A549 (cell line): ENCODE measurements around the gene AGFG1. TPM values are rescaled to one million over a fixed set of nuclear protein-coding genes. Genes with fewer than 3 reads are reported as not detected.

Experiments used
- ATAC-seq, 2 experiments: fragments of 200-7000 bp in 1 of 2; fragments of >200 bp in 1 of 2; cut with Nextera tagmentation in 1 of 2; cut with Tn5 transposase in 1 of 2; 3 replicates each; pipeline versions ENCODE4 v1.8.0 to v1.9.1; 2018 to 2020; ENCODE audit warnings: mild to moderate bottlenecking in 1 of 2, moderate library complexity in 1 of 2
- CTCF ChIA-PET: fragments of 300-600 bp; sonication (Branson Sonifier 250); formaldehyde crosslinking; extraction: SDS; loops from one replicate; lab custom pipeline; 2021; ENCODE audit warnings: antibody characterized with exemption, inconsistent platforms; lab: Yijun Ruan, JAX
- POLR2A ChIA-PET: fragments of 350-600 bp; formaldehyde crosslinking; extraction: SDS; loops from one replicate; lab custom pipeline; 2021; ENCODE audit warnings: antibody characterized with exemption, inconsistent platforms; lab: Yijun Ruan, JAX
- DNase-seq, 2 experiments: peaks; one replicate each; pipeline versions ENCODE4 v3.0.0 to v3.0.0-alpha.2; 2011 to 2016; ENCODE audit warnings: low read depth in 1 of 2, low spot score in 1 of 2
- FAIRE-seq: peaks from 2 replicates; lab custom pipeline; 2011; peaks lifted over from hg19 to GRCh38; lab: Jason Lieb, UNC
- H3K27ac ChIP-seq, 2 experiments: fragments of >200 bp; sonication (Bioruptor Twin); formaldehyde crosslinking; 3 replicates each; pipeline ENCODE4 v1.5.1; 2016 to 2017
- H3K4me1 ChIP-seq: fragments of >200 bp; sonication (Bioruptor Twin); formaldehyde crosslinking; 3 replicates; pipeline ENCODE4 v1.6.1; 2016
- H3K4me2 ChIP-seq: fragments of >200 bp; sonication (Bioruptor Twin); formaldehyde crosslinking; 3 replicates; pipeline ENCODE4 v1.6.1; 2016
- H3K4me3 ChIP-seq: fragments of >200 bp; sonication (Bioruptor Twin); formaldehyde crosslinking; 3 replicates; pipeline ENCODE4 v1.5.1; 2016
- H3K9me3 ChIP-seq: fragments of >200 bp; sonication (Bioruptor Twin); formaldehyde crosslinking; 3 replicates; pipeline ENCODE4 v1.6.1; 2016
- ATOH8 ChIP-seq: fragments of 250-450 bp; sonication (Bioruptor Pico); IDR thresholded peaks from 2 replicates; pipeline ENCODE4 v1.5.0; 2020; ENCODE audit warnings: low read depth, mild to moderate bottlenecking, moderate library complexity
- BHLHE40 ChIP-seq: IDR thresholded peaks from 2 replicates; pipeline ENCODE4 v1.6.1; 2012; ENCODE audit warnings: low read depth, low read length, inconsistent platforms
- CEBPB ChIP-seq, 2 experiments: fragments of >200 bp in 1 of 2; sonication (Bioruptor Twin) in 1 of 2; formaldehyde crosslinking in 1 of 2; IDR thresholded peaks; 2 replicates each; pipeline ENCODE4 v1.6.1; 2012 to 2016
- CHD2 ChIP-seq: fragments of 150-350 bp; IDR thresholded peaks from 2 replicates; pipeline ENCODE4 v1.6.1; 2014; ENCODE audit warnings: low read length; ENCODE audit not compliant: partially characterized antibody
- EHF ChIP-seq: fragments of 250-450 bp; sonication (Bioruptor Pico); IDR thresholded peaks from 2 replicates; pipeline ENCODE4 v1.5.0; 2020; ENCODE audit warnings: mild to moderate bottlenecking
- ESRRA ChIP-seq: fragments of 150-350 bp; IDR thresholded peaks from 2 replicates; pipeline ENCODE4 v1.6.1; 2014; ENCODE audit warnings: mild to moderate bottlenecking, low read length, borderline replicate concordance
- HMGXB4 ChIP-seq: fragments of 250-450 bp; sonication (Bioruptor Pico); IDR thresholded peaks from 2 replicates; pipeline ENCODE4 v1.5.0; 2021; ENCODE audit warnings: mild to moderate bottlenecking, moderate library complexity, borderline replicate concordance
- HOXA7 ChIP-seq: fragments of 250-450 bp; sonication (Bioruptor Pico); IDR thresholded peaks from 2 replicates; pipeline ENCODE4 v1.5.0; 2020; ENCODE audit warnings: mild to moderate bottlenecking, moderate library complexity
- HOXB5 ChIP-seq: fragments of 250-450 bp; sonication (Bioruptor Pico); IDR thresholded peaks from 2 replicates; pipeline ENCODE4 v1.5.0; 2020; ENCODE audit warnings: mild to moderate bottlenecking, moderate library complexity
- JUN ChIP-seq, 2 experiments: fragments of >200 bp; sonication (Bioruptor Twin); formaldehyde crosslinking; IDR thresholded peaks; 2 replicates in 1 of 2; 3 replicates in 1 of 2; pipeline ENCODE4 v1.6.1; 2016 to 2017
- KDM1A ChIP-seq: fragments of 200-600 bp; sonication (generic); IDR thresholded peaks from 2 replicates; pipeline ENCODE4 v1.6.1; 2016; ENCODE audit warnings: low read depth, mild to moderate bottlenecking
- KDM5A ChIP-seq: fragments of 200-600 bp; sonication (generic); IDR thresholded peaks from 2 replicates; pipeline ENCODE4 v1.6.1; 2016; ENCODE audit warnings: antibody characterized with exemption, mild to moderate bottlenecking
- MAZ ChIP-seq: fragments of 150-350 bp; IDR thresholded peaks from 2 replicates; pipeline ENCODE4 v1.6.1; 2014; ENCODE audit warnings: antibody characterized with exemption, low read depth, low read length, borderline replicate concordance
- NPAS2 ChIP-seq: fragments of 250-450 bp; sonication (Bioruptor Pico); IDR thresholded peaks from 2 replicates; pipeline ENCODE4 v1.8.0; 2022; ENCODE audit warnings: mild to moderate bottlenecking, moderate library complexity, borderline replicate concordance
- NR3C1 ChIP-seq: fragments of >200 bp; sonication (Bioruptor Twin); formaldehyde crosslinking; IDR thresholded peaks from 3 replicates; pipeline ENCODE4 v1.6.1; 2017
- PHF8 ChIP-seq: fragments of 200-600 bp; sonication (generic); IDR thresholded peaks from 2 replicates; pipeline ENCODE4 v1.6.1; 2016; ENCODE audit warnings: low read depth, mild to moderate bottlenecking, antibody characterized with exemption, moderate library complexity, borderline replicate concordance
- POLR2AphosphoS2 ChIP-seq: conservative IDR thresholded peaks from 2 replicates; pipeline ENCODE4 v1.6.1; 2012; ENCODE audit warnings: low read length, improper control_type of control experiment, inconsistent platforms
- RARB ChIP-seq: fragments of 250-450 bp; sonication (Bioruptor Pico); IDR thresholded peaks from 2 replicates; pipeline ENCODE4 v1.8.0; 2021; ENCODE audit warnings: mild to moderate bottlenecking, moderate library complexity
- REST ChIP-seq: fragments of 200-600 bp; sonication (generic); IDR thresholded peaks from 2 replicates; pipeline ENCODE4 v1.6.1; 2016; ENCODE audit warnings: antibody characterized with exemption, mild to moderate bottlenecking, moderate library complexity
- RNF2 ChIP-seq: fragments of 200-600 bp; sonication (generic); IDR thresholded peaks from 2 replicates; pipeline ENCODE4 v1.6.1; 2016; ENCODE audit warnings: low read depth, mild to moderate bottlenecking, antibody characterized with exemption, moderate library complexity, borderline replicate concordance
- USF2 ChIP-seq: fragments of 450-650 bp; IDR thresholded peaks from 2 replicates; pipeline ENCODE4 v1.6.1; 2014; ENCODE audit warnings: antibody characterized with exemption
- ZC3H11A ChIP-seq: fragments of 450-650 bp; IDR thresholded peaks from 2 replicates; pipeline ENCODE4 v1.6.1; 2014; ENCODE audit warnings: antibody characterized with exemption, mild to moderate bottlenecking
- WGBS: methylation state at CpG from one replicate; pipeline ENCODE4 v1.1.6; 2017; ENCODE audit errors: missing lambda C conversion rate; 5-methylcytosine and 5-hydroxymethylcytosine counted together
- polyA plus RNA-seq, 4 experiments: library from polyadenylated mRNA; depleted of rRNA in 3 of 4; stranded (reverse); fragments of >200 nt; fragmentation: RNase III in 1 of 4; extraction: RNeasy Plus Mini Kit Qiagen cat#74134 plus additional on column Dnase treatment in 1 of 4; gene quantifications; 2 replicates in 3 of 4; 3 replicates in 1 of 4; pipeline ENCODE4 v1.2.3, GENCODE V29; 2011 to 2017
- TF ChIP-seq, protein P1 (sequence below): IDR thresholded peaks from 2 replicates; pipeline ENCODE4 v1.6.1; 2012
- TF ChIP-seq, protein P2 (sequence below): fragments of >200 bp; sonication (Bioruptor Twin); formaldehyde crosslinking; IDR thresholded peaks from 3 replicates; pipeline ENCODE4 v1.6.1; 2016

AGFG1 gene
- polyA plus RNA-seq, 2 of the 4 experiments (the other 2 are of a cell fraction): 96.9 to 384 TPM

GRCh38 chr2:227562581-227562980, 90.6 kb downstream of the AGFG1 start:
- POLR2A ChIA-PET: no interaction called here
- no peaks in the 10 kb centered on the region for H3K9me3 ChIP-seq
- no peak for TF ChIP-seq ZC3H11A
- TF ChIP-seq KDM1A: no peak
- no peak for TF ChIP-seq HMGXB4 (CRISPR knock-in tag)
- TF ChIP-seq ESRRA: no peak
- no peak for TF ChIP-seq ATOH8
- TF ChIP-seq, all 56 proteins: peak for 0
- H3K4me3 ChIP-seq: no peak overlapping the region
- H3K4me2 ChIP-seq: peak overlapping the region; percentile 27
- CTCF ChIA-PET: no interaction called here
- no peak overlapping the region for H3K27ac ChIP-seq
- H3K4me1 ChIP-seq: peaks cover 11% of the 10 kb centered on the region
- FAIRE-seq (no peak), DNase-seq (no peak), ATAC-seq (no peak)

- TF ChIP-seq HOXA7 (CRISPR knock-in tag): 0 out of 2 replicates have a peak, but pooled peaks have one; percentile 64
- no peak for TF ChIP-seq CEBPB (IDR thresholded peaks at IDR 0.05)
- no peak for TF ChIP-seq PHF8
- 0 out of 2 replicates have a peak, but pooled peaks have one; percentile 62 for TF ChIP-seq POLR2AphosphoS2
- TF ChIP-seq, all 56 proteins: peak for 2
- ChIA-PET CTCF (interaction anchor here (0.8 to 1.1 kb wide), 2 partner anchors 158 to 159 kb away, joined by 3 read pairs; no protein-coding TSS in a partner anchor), POLR2A (no interaction called here)
- FAIRE-seq (no peak), DNase-seq (no peak), ATAC-seq (peak in 1 of 2 experiments; percentile 12; a peak in 2 of 6 replicates)
- Histone ChIP-seq H3K4me1 (peaks cover 15% of the 10 kb centered on the region), H3K4me2 (no peak overlapping the region), H3K4me3 (no peak overlapping the region), H3K27ac (no peak overlapping the region), H3K9me3 (no peaks in the 10 kb centered on the region)
- WGBS: 88% methylated on average over 1 of the region's 1 CpG
These were observed 93.1 kb downstream of the AGFG1 start for GRCh38 chr2:227565080-227565479.

GRCh38 chr2:227566012-227566411, 94.1 kb downstream of the AGFG1 start:
- ChIA-PET POLR2A (no interaction called here), CTCF (interaction anchor here (0.6 to 0.8 kb wide), 4 partner anchors 9 to 160 kb away, joined by 3 to 4 read pairs (median 3); no protein-coding TSS in a partner anchor)
- TF ChIP-seq EHF (CRISPR knock-in tag): no peak
- TF ChIP-seq CHD2: no peak
- no peak for TF ChIP-seq RNF2
- no peak for TF ChIP-seq JUN (IDR thresholded peaks at IDR 0.05)
- no peak for TF ChIP-seq HOXB5 (CRISPR knock-in tag)
- TF ChIP-seq, protein P1, sequence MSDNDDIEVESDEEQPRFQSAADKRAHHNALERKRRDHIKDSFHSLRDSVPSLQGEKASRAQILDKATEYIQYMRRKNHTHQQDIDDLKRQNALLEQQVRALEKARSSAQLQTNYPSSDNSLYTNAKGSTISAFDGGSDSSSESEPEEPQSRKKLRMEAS: no peak
- TF ChIP-seq, protein P2, sequence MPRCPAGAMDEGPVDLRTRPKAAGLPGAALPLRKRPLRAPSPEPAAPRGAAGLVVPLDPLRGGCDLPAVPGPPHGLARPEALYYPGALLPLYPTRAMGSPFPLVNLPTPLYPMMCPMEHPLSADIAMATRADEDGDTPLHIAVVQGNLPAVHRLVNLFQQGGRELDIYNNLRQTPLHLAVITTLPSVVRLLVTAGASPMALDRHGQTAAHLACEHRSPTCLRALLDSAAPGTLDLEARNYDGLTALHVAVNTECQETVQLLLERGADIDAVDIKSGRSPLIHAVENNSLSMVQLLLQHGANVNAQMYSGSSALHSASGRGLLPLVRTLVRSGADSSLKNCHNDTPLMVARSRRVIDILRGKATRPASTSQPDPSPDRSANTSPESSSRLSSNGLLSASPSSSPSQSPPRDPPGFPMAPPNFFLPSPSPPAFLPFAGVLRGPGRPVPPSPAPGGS: no peak
- no peak for TF ChIP-seq NR3C1
- TF ChIP-seq USF2: no peak
- TF ChIP-seq KDM1A: no peak
- no peak for TF ChIP-seq RARB (CRISPR knock-in tag)
- TF ChIP-seq NPAS2: no peak
- no peak for TF ChIP-seq BHLHE40
- TF ChIP-seq MAZ: no peak
- no peak for TF ChIP-seq KDM5A
- TF ChIP-seq REST: no peak
- H3K4me1 ChIP-seq: peaks cover 24% of the 10 kb centered on the region
- no peak for DNase-seq
- FAIRE-seq: no peak
- peak in 1 of 2 experiments; percentile 46; a peak in 4 of 6 replicates for ATAC-seq
- 71% methylated on average over 3 of the region's 3 CpGs for WGBS
- no peak overlapping the region for H3K4me2 ChIP-seq
- H3K4me3 ChIP-seq: no peak overlapping the region
- no peak overlapping the region for H3K27ac ChIP-seq
- H3K9me3 ChIP-seq: no peaks in the 10 kb centered on the region
